Hindlimb muscle (tissue), 1 donor: Measurements from ENCODE around the gene TPD52L1. TPM values are rescaled to one million over a fixed set of nuclear protein-coding genes. Genes with fewer than 3 reads are reported as not detected.

Source experiments
- DNase-seq: peaks from one replicate; pipeline ENCODE4 v3.0.0-alpha.2; 2013
- polyA plus RNA-seq: library from polyadenylated mRNA; unstranded; fragments of 120-200 nt; gene quantifications from one replicate; pipeline ENCODE4 v1.2.1, GENCODE V29; 2013; ENCODE audit not compliant: insufficient read length

TPD52L1 gene
- polyA plus RNA-seq, 1 donor: 64.3 TPM

GRCh38 chr6:125307964-125308615 is 154.5 kb downstream of the TPD52L1 start:
- DNase-seq: no peak

- peak; percentile 57 for DNase-seq
These were observed 157.5 kb downstream of the TPD52L1 start for GRCh38 chr6:125310994-125311649.

- no peak for DNase-seq
These were observed 158.9 kb downstream of the TPD52L1 start for GRCh38 chr6:125312478-125312877.

GRCh38 chr6:125312950-125313349 is 159.4 kb downstream of the TPD52L1 start:
- no peak for DNase-seq

Other genes with a start within 250 kb of the TPD52L1 start
- 53.7 TPM for gene RNF217, start 191.3 kb upstream of the TPD52L1 start, polyA plus RNA-seq
- 58.0 TPM for gene HDDC2, start 148.2 kb downstream of the TPD52L1 start, polyA plus RNA-seq